Esophagus muscularis mucosa (tissue), 4 donors: ENCODE results near the gene DLK2.
"Not testable (repeated sequence)": the region's sequence is repeated elsewhere in the genome, so short reads cannot be mapped to it uniquely, and the experiment has no call there.

Experiments used
- EP300 ChIP-seq: sonication (generic); formaldehyde crosslinking; IDR thresholded peaks from one replicate; pipeline ENCODE4 v1.6.1; 2017; ENCODE audit warnings: antibody characterized with exemption
- POLR2A ChIP-seq: fragments of 450-650 bp; IDR thresholded peaks from one replicate; pipeline ENCODE4 v1.6.1; 2017; ENCODE audit warnings: antibody characterized with exemption, moderate library complexity, mild to moderate bottlenecking, low read depth
- POLR2AphosphoS5 ChIP-seq, 2 donors: sonication (generic); formaldehyde crosslinking; IDR thresholded peaks; one replicate each; pipeline ENCODE4 v1.6.1; 2017; ENCODE audit warnings: antibody characterized with exemption in 2 of 2
- TF ChIP-seq, protein P1 (sequence below), 3 experiments: fragments of 200-600 bp in 2 of 3; fragments of 450-650 bp in 1 of 3; sonication (generic) in 2 of 3; IDR thresholded peaks; one replicate each; pipeline ENCODE4 v1.5.1; 2017 to 2019; ENCODE audit warnings: antibody characterized with exemption in 3 of 3, mild to moderate bottlenecking in 2 of 3, moderate library complexity in 1 of 3

DNA sequence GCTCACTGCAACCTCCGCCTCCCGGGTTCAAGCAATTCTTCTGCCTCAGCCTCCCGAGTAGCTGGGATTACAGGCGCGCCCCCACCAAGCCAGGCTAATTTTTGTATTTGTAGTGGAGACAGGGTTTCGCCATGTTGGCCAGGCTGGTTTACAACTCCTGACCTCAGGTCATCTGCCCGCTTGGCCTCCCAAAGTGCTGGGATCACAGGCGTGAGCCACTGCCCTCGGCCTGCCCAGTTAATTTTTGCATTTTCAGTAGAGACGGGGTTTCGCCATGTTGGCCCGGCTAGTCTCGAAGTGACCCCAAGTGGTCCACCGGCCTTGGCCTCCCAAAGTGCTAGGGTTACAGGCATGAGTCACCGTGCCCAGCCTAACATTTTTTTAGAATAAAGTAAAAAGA lies 2.8 kb upstream of the DLK2 start:
- not testable (repeated sequence) for TF ChIP-seq POLR2AphosphoS5 (IDR thresholded peaks at IDR 0.05); EP300; POLR2A
- TF ChIP-seq, protein P1, sequence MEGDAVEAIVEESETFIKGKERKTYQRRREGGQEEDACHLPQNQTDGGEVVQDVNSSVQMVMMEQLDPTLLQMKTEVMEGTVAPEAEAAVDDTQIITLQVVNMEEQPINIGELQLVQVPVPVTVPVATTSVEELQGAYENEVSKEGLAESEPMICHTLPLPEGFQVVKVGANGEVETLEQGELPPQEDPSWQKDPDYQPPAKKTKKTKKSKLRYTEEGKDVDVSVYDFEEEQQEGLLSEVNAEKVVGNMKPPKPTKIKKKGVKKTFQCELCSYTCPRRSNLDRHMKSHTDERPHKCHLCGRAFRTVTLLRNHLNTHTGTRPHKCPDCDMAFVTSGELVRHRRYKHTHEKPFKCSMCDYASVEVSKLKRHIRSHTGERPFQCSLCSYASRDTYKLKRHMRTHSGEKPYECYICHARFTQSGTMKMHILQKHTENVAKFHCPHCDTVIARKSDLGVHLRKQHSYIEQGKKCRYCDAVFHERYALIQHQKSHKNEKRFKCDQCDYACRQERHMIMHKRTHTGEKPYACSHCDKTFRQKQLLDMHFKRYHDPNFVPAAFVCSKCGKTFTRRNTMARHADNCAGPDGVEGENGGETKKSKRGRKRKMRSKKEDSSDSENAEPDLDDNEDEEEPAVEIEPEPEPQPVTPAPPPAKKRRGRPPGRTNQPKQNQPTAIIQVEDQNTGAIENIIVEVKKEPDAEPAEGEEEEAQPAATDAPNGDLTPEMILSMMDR (IDR thresholded peaks at IDR 0.05) = not testable (repeated sequence)
